GM12878 (cell line): ENCODE results near the gene DTX1.

Source experiments
- CREB1 ChIP-seq: IDR thresholded peaks from 2 replicates; pipeline ENCODE4 v1.6.1; 2012; ENCODE audit warnings: low read depth, mild to moderate bottlenecking, inconsistent platforms
- GATAD2B ChIP-seq: fragments of 450-650 bp; conservative IDR thresholded peaks from 2 replicates; pipeline ENCODE4 v1.6.1; 2017; ENCODE audit warnings: low read depth, mild to moderate bottlenecking, moderate library complexity
- TF ChIP-seq, protein P1 (sequence below): fragments of 450-650 bp; IDR thresholded peaks from 2 replicates; pipeline ENCODE4 v1.6.1; 2017; ENCODE audit warnings: mild to moderate bottlenecking
- TF ChIP-seq, protein P2 (sequence below), 3 experiments: IDR thresholded peaks in 2 of 3; conservative IDR thresholded peaks in 1 of 3; 2 replicates each; pipeline ENCODE4 v1.5.1; 2011; ENCODE audit warnings: low read depth in 3 of 3, low read length in 3 of 3, mild to moderate bottlenecking in 3 of 3, control low read depth in 2 of 3, moderate library complexity in 2 of 3, inconsistent platforms in 1 of 3, mixed read lengths in 1 of 3; ENCODE audit not compliant: control insufficient read depth in 2 of 3, insufficient read depth in 1 of 3; ENCODE audit errors: extremely low read depth in 1 of 3

DNA sequence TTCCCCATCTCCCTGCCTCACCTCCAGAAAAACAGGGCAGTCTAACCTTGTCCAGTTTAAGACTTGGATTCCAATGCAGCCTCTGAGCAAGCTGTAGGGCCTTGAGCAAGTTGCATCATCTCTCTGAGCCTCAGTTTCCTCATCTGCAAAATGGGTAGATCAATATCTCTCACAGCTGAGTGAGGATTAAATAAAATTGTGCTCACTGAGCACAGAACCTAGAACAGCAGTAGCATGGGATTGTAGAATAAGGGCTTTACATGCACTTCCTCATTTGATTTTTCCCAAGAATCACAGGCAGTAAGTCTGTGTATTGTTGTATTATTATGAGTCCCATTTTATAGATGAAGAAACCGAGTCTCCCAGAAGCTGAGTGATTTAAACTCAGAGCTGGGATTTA, 2.0 kb downstream of the DTX1 start:
- TF ChIP-seq CREB1: no peak
- TF ChIP-seq GATAD2B: no peak
- TF ChIP-seq, protein P1, sequence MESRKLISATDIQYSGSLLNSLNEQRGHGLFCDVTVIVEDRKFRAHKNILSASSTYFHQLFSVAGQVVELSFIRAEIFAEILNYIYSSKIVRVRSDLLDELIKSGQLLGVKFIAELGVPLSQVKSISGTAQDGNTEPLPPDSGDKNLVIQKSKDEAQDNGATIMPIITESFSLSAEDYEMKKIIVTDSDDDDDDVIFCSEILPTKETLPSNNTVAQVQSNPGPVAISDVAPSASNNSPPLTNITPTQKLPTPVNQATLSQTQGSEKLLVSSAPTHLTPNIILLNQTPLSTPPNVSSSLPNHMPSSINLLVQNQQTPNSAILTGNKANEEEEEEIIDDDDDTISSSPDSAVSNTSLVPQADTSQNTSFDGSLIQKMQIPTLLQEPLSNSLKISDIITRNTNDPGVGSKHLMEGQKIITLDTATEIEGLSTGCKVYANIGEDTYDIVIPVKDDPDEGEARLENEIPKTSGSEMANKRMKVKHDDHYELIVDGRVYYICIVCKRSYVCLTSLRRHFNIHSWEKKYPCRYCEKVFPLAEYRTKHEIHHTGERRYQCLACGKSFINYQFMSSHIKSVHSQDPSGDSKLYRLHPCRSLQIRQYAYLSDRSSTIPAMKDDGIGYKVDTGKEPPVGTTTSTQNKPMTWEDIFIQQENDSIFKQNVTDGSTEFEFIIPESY: no peak
- TF ChIP-seq, protein P2, sequence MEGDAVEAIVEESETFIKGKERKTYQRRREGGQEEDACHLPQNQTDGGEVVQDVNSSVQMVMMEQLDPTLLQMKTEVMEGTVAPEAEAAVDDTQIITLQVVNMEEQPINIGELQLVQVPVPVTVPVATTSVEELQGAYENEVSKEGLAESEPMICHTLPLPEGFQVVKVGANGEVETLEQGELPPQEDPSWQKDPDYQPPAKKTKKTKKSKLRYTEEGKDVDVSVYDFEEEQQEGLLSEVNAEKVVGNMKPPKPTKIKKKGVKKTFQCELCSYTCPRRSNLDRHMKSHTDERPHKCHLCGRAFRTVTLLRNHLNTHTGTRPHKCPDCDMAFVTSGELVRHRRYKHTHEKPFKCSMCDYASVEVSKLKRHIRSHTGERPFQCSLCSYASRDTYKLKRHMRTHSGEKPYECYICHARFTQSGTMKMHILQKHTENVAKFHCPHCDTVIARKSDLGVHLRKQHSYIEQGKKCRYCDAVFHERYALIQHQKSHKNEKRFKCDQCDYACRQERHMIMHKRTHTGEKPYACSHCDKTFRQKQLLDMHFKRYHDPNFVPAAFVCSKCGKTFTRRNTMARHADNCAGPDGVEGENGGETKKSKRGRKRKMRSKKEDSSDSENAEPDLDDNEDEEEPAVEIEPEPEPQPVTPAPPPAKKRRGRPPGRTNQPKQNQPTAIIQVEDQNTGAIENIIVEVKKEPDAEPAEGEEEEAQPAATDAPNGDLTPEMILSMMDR (IDR thresholded peaks at IDR 0.05 in 2 of 3, conservative IDR thresholded peaks at IDR 0.05 in 1 of 3; ENCODE audit: control insufficient read depth in 2 of 3, extremely low read depth in 1 of 3, insufficient read depth in 1 of 3, low read depth in 3 of 3, low read length in 3 of 3): no peak
